ENCODE results near the gene TNIK. TPM values are rescaled to one million over a fixed set of nuclear protein-coding genes. Genes with fewer than 3 reads are reported as not detected.

The TNIK gene
- total RNA-seq, 1 experiment from 2014 or later: 0.69 TPM

- CTCF ChIA-PET: no interaction called here
- BruUV-seq (replicated peaks): no TSS peak
Observed at GRCh38 chr3:171315919-171316318, 144.3 kb downstream of the TNIK start.

GRCh38 chr3:171315101-171315500 is 145.1 kb downstream of the TNIK start:
- ChIA-PET POLR2A (ENCODE audit: low non-redundant PET) (no interaction called here), CTCF (no interaction called here)
- H3K27ac ChIP-seq (ENCODE audit: low read depth, low read length, poor library complexity, severe bottlenecking): no peak overlapping the region
- H3K36me3 ChIP-seq (ENCODE audit: insufficient read depth, low read length, poor library complexity, severe bottlenecking): no peaks in the 10 kb centered on the region
- intact Hi-C loops (cut with micrococcal nuclease; ENCODE audit: unreplicated experiment): no loop called here
- H3K4me1 ChIP-seq (ENCODE audit: insufficient read depth, low read length, poor library complexity, severe bottlenecking): no peaks in the 10 kb centered on the region
- DNase-seq (ENCODE audit: low spot score): no peak
- H3K9me3 ChIP-seq (ENCODE audit: low read depth, low read length, poor library complexity, severe bottlenecking): no peaks in the 10 kb centered on the region
- H3K27me3 ChIP-seq (replicated peaks; ENCODE audit: insufficient read depth, low read depth, low read length, poor library complexity): no peaks in the 10 kb centered on the region
- H3K4me3 ChIP-seq (ENCODE audit: low read depth, low read length, poor library complexity, severe bottlenecking): no peak overlapping the region
- BruUV-seq (replicated peaks): no TSS peak
- TF ChIP-seq, protein P1, sequence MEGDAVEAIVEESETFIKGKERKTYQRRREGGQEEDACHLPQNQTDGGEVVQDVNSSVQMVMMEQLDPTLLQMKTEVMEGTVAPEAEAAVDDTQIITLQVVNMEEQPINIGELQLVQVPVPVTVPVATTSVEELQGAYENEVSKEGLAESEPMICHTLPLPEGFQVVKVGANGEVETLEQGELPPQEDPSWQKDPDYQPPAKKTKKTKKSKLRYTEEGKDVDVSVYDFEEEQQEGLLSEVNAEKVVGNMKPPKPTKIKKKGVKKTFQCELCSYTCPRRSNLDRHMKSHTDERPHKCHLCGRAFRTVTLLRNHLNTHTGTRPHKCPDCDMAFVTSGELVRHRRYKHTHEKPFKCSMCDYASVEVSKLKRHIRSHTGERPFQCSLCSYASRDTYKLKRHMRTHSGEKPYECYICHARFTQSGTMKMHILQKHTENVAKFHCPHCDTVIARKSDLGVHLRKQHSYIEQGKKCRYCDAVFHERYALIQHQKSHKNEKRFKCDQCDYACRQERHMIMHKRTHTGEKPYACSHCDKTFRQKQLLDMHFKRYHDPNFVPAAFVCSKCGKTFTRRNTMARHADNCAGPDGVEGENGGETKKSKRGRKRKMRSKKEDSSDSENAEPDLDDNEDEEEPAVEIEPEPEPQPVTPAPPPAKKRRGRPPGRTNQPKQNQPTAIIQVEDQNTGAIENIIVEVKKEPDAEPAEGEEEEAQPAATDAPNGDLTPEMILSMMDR (conservative IDR thresholded peaks at IDR 0.05; ENCODE audit: low read depth, low read length): no peak
- TF ChIP-seq EZH2 (IDR thresholded peaks at IDR 0.05; ENCODE audit: borderline replicate concordance, low read depth, low read length, poor library complexity, severe bottlenecking): no peak

More at GRCh38 chr3:171315919-171316318, 144.3 kb downstream of the TNIK start:
- Histone ChIP-seq H3K27me3 (replicated peaks; ENCODE audit: insufficient read depth, low read depth, low read length, poor library complexity) (no peaks in the 10 kb centered on the region), H3K4me1 (ENCODE audit: insufficient read depth, low read length, poor library complexity, severe bottlenecking) (no peaks in the 10 kb centered on the region), H3K9me3 (ENCODE audit: low read depth, low read length, poor library complexity, severe bottlenecking) (no peaks in the 10 kb centered on the region), H3K36me3 (ENCODE audit: insufficient read depth, low read length, poor library complexity, severe bottlenecking) (no peaks in the 10 kb centered on the region), H3K27ac (ENCODE audit: low read depth, low read length, poor library complexity, severe bottlenecking) (no peak overlapping the region), H3K4me3 (ENCODE audit: low read depth, low read length, poor library complexity, severe bottlenecking) (no peak overlapping the region)
- POLR2A ChIA-PET (ENCODE audit: low non-redundant PET): no interaction called here
- intact Hi-C loops (cut with micrococcal nuclease; ENCODE audit: unreplicated experiment): no loop called here
- no peak for TF ChIP-seq EZH2 (IDR thresholded peaks at IDR 0.05; ENCODE audit: borderline replicate concordance, low read depth, low read length, poor library complexity, severe bottlenecking)
- DNase-seq (ENCODE audit: low spot score): no peak

- POLR2A ChIA-PET (ENCODE audit: low non-redundant PET): no interaction called here
Observed at GRCh38 chr3:171314341-171314740, 145.9 kb downstream of the TNIK start.

GRCh38 chr3:171313702-171314101 is 146.5 kb downstream of the TNIK start:
- intact Hi-C loops (cut with micrococcal nuclease; ENCODE audit: unreplicated experiment): no loop called here
- no peak overlapping the region for H3K27ac ChIP-seq (ENCODE audit: low read depth, low read length, poor library complexity, severe bottlenecking)
- BruUV-seq (replicated peaks): no TSS peak
- TF ChIP-seq, protein P1 (conservative IDR thresholded peaks at IDR 0.05; ENCODE audit: low read depth, low read length): no peak
- TF ChIP-seq EZH2 (IDR thresholded peaks at IDR 0.05; ENCODE audit: borderline replicate concordance, low read depth, low read length, poor library complexity, severe bottlenecking): no peak
- no peaks in the 10 kb centered on the region for H3K4me1 ChIP-seq (ENCODE audit: insufficient read depth, low read length, poor library complexity, severe bottlenecking)
- ChIA-PET CTCF (no interaction called here), POLR2A (ENCODE audit: low non-redundant PET) (no interaction called here)
- H3K4me3 ChIP-seq (ENCODE audit: low read depth, low read length, poor library complexity, severe bottlenecking): no peak overlapping the region
- no peak for DNase-seq (ENCODE audit: low spot score)
- no peaks in the 10 kb centered on the region for H3K27me3 ChIP-seq (replicated peaks; ENCODE audit: insufficient read depth, low read depth, low read length, poor library complexity)
- H3K36me3 ChIP-seq (ENCODE audit: insufficient read depth, low read length, poor library complexity, severe bottlenecking): no peaks in the 10 kb centered on the region
- H3K9me3 ChIP-seq (ENCODE audit: low read depth, low read length, poor library complexity, severe bottlenecking): no peaks in the 10 kb centered on the region

More at GRCh38 chr3:171314341-171314740, 145.9 kb downstream of the TNIK start:
- intact Hi-C loops (cut with micrococcal nuclease; ENCODE audit: unreplicated experiment): no loop called here
- no peak overlapping the region for H3K4me3 ChIP-seq (ENCODE audit: low read depth, low read length, poor library complexity, severe bottlenecking)
- H3K27me3 ChIP-seq (replicated peaks; ENCODE audit: insufficient read depth, low read depth, low read length, poor library complexity): no peaks in the 10 kb centered on the region
- BruUV-seq (replicated peaks): no TSS peak
- H3K36me3 ChIP-seq (ENCODE audit: insufficient read depth, low read length, poor library complexity, severe bottlenecking): no peaks in the 10 kb centered on the region
- no peak overlapping the region for H3K27ac ChIP-seq (ENCODE audit: low read depth, low read length, poor library complexity, severe bottlenecking)
- CTCF ChIA-PET: no interaction called here
- no peak for TF ChIP-seq EZH2 (IDR thresholded peaks at IDR 0.05; ENCODE audit: borderline replicate concordance, low read depth, low read length, poor library complexity, severe bottlenecking)
- TF ChIP-seq, protein P1 (conservative IDR thresholded peaks at IDR 0.05; ENCODE audit: low read depth, low read length): no peak
- no peaks in the 10 kb centered on the region for H3K4me1 ChIP-seq (ENCODE audit: insufficient read depth, low read length, poor library complexity, severe bottlenecking)
- DNase-seq (ENCODE audit: low spot score): no peak
- H3K9me3 ChIP-seq (ENCODE audit: low read depth, low read length, poor library complexity, severe bottlenecking): no peaks in the 10 kb centered on the region

Data from A673 (cell line).